Psoas muscle (tissue), 8 donors: ENCODE measurements around the gene GRIA1. TPM values are rescaled to one million over a fixed set of nuclear protein-coding genes. Genes with fewer than 3 reads are reported as not detected.

Experiments used
- ATAC-seq, 4 donors: fragments of 200-7000 bp; cut with Tn5 transposase; one replicate each; pipeline ENCODE4 v1.9.1; 2020; ENCODE audit warnings: moderate library complexity in 3 of 4, mild to moderate bottlenecking in 2 of 4
- DNase-seq, 2 donors: peaks; one replicate each; pipeline ENCODE4 v3.0.0-alpha.2; 2020
- H3K27ac ChIP-seq: fragments of 200-600 bp; one replicate; pipeline ENCODE4 v1.8.0; 2022
- H3K27me3 ChIP-seq, 3 donors: fragments of 200-600 bp in 1 of 3; one replicate each; pipeline versions ENCODE4 v1.6.1 to v1.8.0; 2013 to 2022; ENCODE audit warnings: low read length in 2 of 3, mild to moderate bottlenecking in 2 of 3, moderate library complexity in 1 of 3; ENCODE audit not compliant: insufficient read depth in 3 of 3
- H3K36me3 ChIP-seq, 2 donors: fragments of 200-600 bp in 1 of 2; one replicate each; pipeline versions ENCODE4 v1.6.1 to v1.8.0; 2013 to 2022; ENCODE audit warnings: low read depth in 1 of 2, mild to moderate bottlenecking in 1 of 2, moderate library complexity in 1 of 2; ENCODE audit not compliant: insufficient read depth in 1 of 2
- H3K4me1 ChIP-seq: fragments of 200-600 bp; one replicate; pipeline ENCODE4 v1.8.0; 2022
- H3K4me3 ChIP-seq: fragments of 200-600 bp; one replicate; pipeline ENCODE4 v1.8.0; 2022; ENCODE audit warnings: mild to moderate bottlenecking
- H3K9me3 ChIP-seq: fragments of 200-600 bp; one replicate; pipeline ENCODE4 v1.8.0; 2022
- CTCF ChIP-seq: fragments of 200-600 bp; IDR thresholded peaks from one replicate; pipeline ENCODE4 v1.8.0; 2022; ENCODE audit warnings: antibody characterized with exemption
- WGBS, 3 donors: extraction: QIAGEN DNeasy Blood & Tissue Kit; methylation state at CpG; one replicate each; pipeline versions ENCODE4 v1.1.6 to v1.1.7; 2013; 5-methylcytosine and 5-hydroxymethylcytosine counted together
- intact Hi-C, 2 donors: fragments of 100-400 bp; cut with DNase I; formaldehyde crosslinking; loops; one replicate each; pipeline versions ENCODE4 v1.11.0 to v1.14.2; 2022
- polyA plus RNA-seq, 3 donors: library from polyadenylated mRNA; stranded (reverse); fragments of 200-250 nt; gene quantifications; one replicate each; pipeline ENCODE4 v1.2.3, GENCODE V29; 2013
- total RNA-seq, 4 donors: library from RNA; stranded (reverse); fragmentation: NEBNext Ultra II Directional in 2 of 4; extraction: Animal tissue kit (Norgen Biotek cat#: 25700) in 2 of 4; gene quantifications; one replicate each; pipeline versions ENCODE4 v1.2.1 to v1.2.4, GENCODE V29; 2021 to 2023
- donor health status: healthy with polysubstance abuse.
- donor health status: DM: no; HTN: no; CAD: no; lungs with moderate emphysema.
- donor health status: Bipolar disorder and iron deficiency.
- donor health status: healthy.
- donor health status: DM: yes; HTN: yes; CAD: no.
- donor health status: DM: no; HTN: no; CAD: no.
- donor health status: DM: no; HTN: no; CAD: no.
- donor health status: DM: yes; HTN: yes; CAD: no.

Gene GRIA1
- total and polyA plus RNA-seq, 7 donors = 0.03 to 0.49 (median 0.28) TPM; not detected in 2

GRCh38 chr5:153746440-153746839, 256.0 kb downstream of the GRIA1 start:
- intact Hi-C loops = no loop called here
- WGBS, 3 donors = 46 to 55% (median 52%) methylated on average over 3 of the region's 3 CpGs
- DNase-seq (no peak), ATAC-seq (no peak)
- Histone ChIP-seq H3K4me1 (no peaks in the 10 kb centered on the region), H3K27me3 (no peaks in the 10 kb centered on the region), H3K27ac (no peak overlapping the region), H3K4me3 (no peak overlapping the region), H3K9me3 (no peaks in the 10 kb centered on the region), H3K36me3 (no peaks in the 10 kb centered on the region)
- TF ChIP-seq CTCF = no peak

GRCh38 chr5:153748823-153749222, 258.4 kb downstream of the GRIA1 start:
- WGBS, 3 donors = 79 to 92% (median 89%) methylated on average over 2 of the region's 2 CpGs
- DNase-seq (no peak), ATAC-seq (no peak)
- intact Hi-C loops = no loop called here
- no peak overlapping the region for H3K27ac ChIP-seq
- no peaks in the 10 kb centered on the region for H3K27me3 ChIP-seq
- H3K36me3 ChIP-seq = no peaks in the 10 kb centered on the region
- H3K9me3 ChIP-seq = no peaks in the 10 kb centered on the region
- no peak overlapping the region for H3K4me3 ChIP-seq
- no peak for TF ChIP-seq CTCF
- no peaks in the 10 kb centered on the region for H3K4me1 ChIP-seq

- Histone ChIP-seq H3K4me1 (no peaks in the 10 kb centered on the region), H3K9me3 (no peaks in the 10 kb centered on the region), H3K36me3 (no peaks in the 10 kb centered on the region), H3K4me3 (no peak overlapping the region), H3K27me3 (no peaks in the 10 kb centered on the region), H3K27ac (no peak overlapping the region)
- TF ChIP-seq CTCF = no peak
- ATAC-seq = no peak
- WGBS, 3 donors = 18 to 21% (median 21%) methylated on average over 4 of the region's 4 CpGs
- intact Hi-C loops = no loop called here
- DNase-seq = no peak
Observed at GRCh38 chr5:153749960-153750359, 259.5 kb downstream of the GRIA1 start.

GRCh38 chr5:153751251-153751650, 260.8 kb downstream of the GRIA1 start:
- intact Hi-C loops = no loop called here
- ATAC-seq (no peak), DNase-seq (no peak)
- H3K27me3 ChIP-seq = no peaks in the 10 kb centered on the region
- no peak for TF ChIP-seq CTCF
- H3K4me3 ChIP-seq = no peak overlapping the region
- no peaks in the 10 kb centered on the region for H3K4me1 ChIP-seq
- 45 to 54% (median 51%) methylated on average over 3 of the region's 3 CpGs for WGBS, 3 donors
- no peaks in the 10 kb centered on the region for H3K36me3 ChIP-seq
- no peaks in the 10 kb centered on the region for H3K9me3 ChIP-seq
- H3K27ac ChIP-seq = no peak overlapping the region

GRCh38 chr5:153752890-153753289, 262.4 kb downstream of the GRIA1 start:
- H3K4me3 ChIP-seq = no peak overlapping the region
- intact Hi-C loops = no loop called here
- ATAC-seq (no peak), DNase-seq (no peak)
- no peaks in the 10 kb centered on the region for H3K27me3 ChIP-seq
- no peaks in the 10 kb centered on the region for H3K9me3 ChIP-seq
- no peaks in the 10 kb centered on the region for H3K4me1 ChIP-seq
- no peak for TF ChIP-seq CTCF
- H3K36me3 ChIP-seq = no peaks in the 10 kb centered on the region
- no peak overlapping the region for H3K27ac ChIP-seq
